ENCODE results near the gene LRRC36. TPM values are rescaled to one million over a fixed set of nuclear protein-coding genes. Genes with fewer than 3 reads are reported as not detected.

LRRC36 gene
- total RNA-seq, 2 experiments from 2014 or later = not detected

DNA sequence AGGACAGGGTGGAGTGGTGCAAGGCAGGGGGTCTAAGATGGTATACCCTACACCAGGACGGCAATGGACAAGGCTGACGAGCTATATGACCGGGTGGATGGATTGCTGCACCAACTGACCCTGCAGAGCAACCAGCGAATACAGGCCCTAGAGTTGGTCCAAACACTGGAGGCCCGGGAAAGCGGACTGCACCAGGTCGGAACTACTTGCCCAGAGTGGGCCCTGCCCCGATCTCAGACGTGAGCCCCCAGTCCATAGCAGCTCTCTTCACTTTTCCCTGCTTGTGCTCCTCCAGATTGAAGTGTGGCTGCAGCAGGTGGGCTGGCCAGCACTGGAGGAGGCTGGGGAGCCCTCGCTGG lies 44.2 kb upstream of the LRRC36 start:
- CTCF ChIA-PET = interaction anchor here (0.5 to 1.8 kb wide), 2 partner anchors 95 to 117 kb away, joined by 4 to 5 read pairs; no protein-coding TSS in a partner anchor
- peaks cover 2% of the 10 kb centered on the region for H3K36me3 Mint-ChIP-seq (ENCODE audit: low read depth)
- POLR2A ChIA-PET = interaction anchor here (1.1 kb wide), 1 partner anchor 11 kb away, joined by 4 read pairs; no protein-coding TSS in a partner anchor

GRCh38 chr16:67283039-67283825 lies 43.4 kb upstream of the LRRC36 start:
- Mint-ChIP-seq H3K4me1 (ENCODE audit: low read depth) (peaks cover 5% of the 10 kb centered on the region), H3K27me3 (ENCODE audit: low read depth) (no peaks in the 10 kb centered on the region), H3K27ac (no peak overlapping the region), H3K4me3 (no peak overlapping the region), H3K9me3 (ENCODE audit: insufficient read depth) (no peaks in the 10 kb centered on the region), H3K36me3 (ENCODE audit: low read depth) (peaks cover 2% of the 10 kb centered on the region)
- CTCF ChIA-PET = no interaction called here
- POLR2A ChIA-PET = interaction anchor here (0.6 kb wide), 1 partner anchor 37 kb away, joined by 3 read pairs; no protein-coding TSS in a partner anchor
- no peak for DNase-seq
- no peak for ATAC-seq

More for the DNA sequence above, 44.2 kb upstream of the LRRC36 start:
- no peaks in the 10 kb centered on the region for H3K27me3 Mint-ChIP-seq (ENCODE audit: low read depth)
- H3K4me1 Mint-ChIP-seq (ENCODE audit: low read depth) = peaks cover 10% of the 10 kb centered on the region
- no peaks in the 10 kb centered on the region for H3K9me3 Mint-ChIP-seq (ENCODE audit: insufficient read depth)
- ATAC-seq (no peak), DNase-seq (no peak)
- no peak overlapping the region for H3K27ac Mint-ChIP-seq
- H3K4me3 Mint-ChIP-seq = no peak overlapping the region

DNA sequence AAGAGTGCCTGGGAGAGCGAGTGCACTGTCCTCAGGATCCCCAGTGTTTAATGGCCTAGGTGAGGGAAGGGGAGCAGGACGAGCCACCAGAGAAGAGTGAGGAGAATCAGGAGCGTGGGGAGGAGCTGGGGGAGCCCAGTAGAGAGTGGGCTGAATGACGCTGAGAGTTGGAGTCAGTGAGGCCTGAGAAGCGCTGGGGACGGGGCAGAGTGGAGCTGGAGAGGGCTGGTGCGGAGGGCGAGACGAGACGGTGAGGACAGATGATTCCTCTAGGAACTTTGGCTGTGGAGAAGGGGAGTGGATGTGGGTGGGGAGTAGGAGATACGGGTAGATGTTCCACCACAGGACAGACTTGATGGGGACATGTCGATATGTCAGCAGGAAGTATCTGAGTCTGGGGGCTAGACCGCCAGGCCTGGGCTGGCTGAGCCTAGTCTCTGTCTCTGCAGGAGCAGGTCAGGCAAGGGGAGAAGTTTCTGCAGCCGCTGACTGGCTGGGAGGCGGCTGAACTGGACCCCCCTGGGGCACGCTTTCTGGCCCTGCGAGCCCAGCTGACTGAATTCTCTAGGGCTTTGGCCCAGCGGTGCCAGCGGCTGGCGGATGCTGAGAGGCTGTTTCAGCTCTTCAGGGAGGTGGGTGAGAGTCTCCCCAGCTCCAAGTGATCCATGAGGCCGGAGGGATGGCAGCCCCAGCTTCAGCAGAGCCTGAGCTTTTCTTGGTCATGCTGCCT lies 42.6 kb upstream of the LRRC36 start:
- H3K27ac Mint-ChIP-seq = no peak overlapping the region
- H3K4me1 Mint-ChIP-seq (ENCODE audit: low read depth) = peaks cover 2% of the 10 kb centered on the region
- no peak overlapping the region for H3K4me3 Mint-ChIP-seq
- POLR2A ChIA-PET = interaction anchor here (0.6 kb wide), 1 partner anchor 37 kb away, joined by 3 read pairs; no protein-coding TSS in a partner anchor
- no peak for DNase-seq
- H3K36me3 Mint-ChIP-seq (ENCODE audit: low read depth) = peaks cover 2% of the 10 kb centered on the region
- no peaks in the 10 kb centered on the region for H3K27me3 Mint-ChIP-seq (ENCODE audit: low read depth)
- no peak for ATAC-seq
- no peaks in the 10 kb centered on the region for H3K9me3 Mint-ChIP-seq (ENCODE audit: insufficient read depth)
- CTCF ChIA-PET = interaction anchor here (1.1 to 1.7 kb wide), 3 partner anchors 28 to 164 kb away, joined by 3 to 5 read pairs (median 4); no protein-coding TSS in a partner anchor

- no peak for ATAC-seq
- Mint-ChIP-seq H3K4me1 (ENCODE audit: low read depth) (peaks cover 7% of the 10 kb centered on the region), H3K36me3 (ENCODE audit: low read depth) (peaks cover 2% of the 10 kb centered on the region), H3K27ac (no peak overlapping the region), H3K4me3 (no peak overlapping the region), H3K27me3 (ENCODE audit: low read depth) (no peaks in the 10 kb centered on the region), H3K9me3 (ENCODE audit: insufficient read depth) (no peaks in the 10 kb centered on the region)
- ChIA-PET CTCF (interaction anchor here (0.5 to 1.7 kb wide), 6 partner anchors 27 to 532 kb away, joined by 3 to 5 read pairs (median 4); no protein-coding TSS in a partner anchor), POLR2A (interaction anchor here (0.8 kb wide), 1 partner anchor 21 kb away, joined by 3 read pairs; no protein-coding TSS in a partner anchor)
- DNase-seq = no peak
Measured at GRCh38 chr16:67284699-67285646, 41.6 kb upstream of the LRRC36 start.

DNA sequence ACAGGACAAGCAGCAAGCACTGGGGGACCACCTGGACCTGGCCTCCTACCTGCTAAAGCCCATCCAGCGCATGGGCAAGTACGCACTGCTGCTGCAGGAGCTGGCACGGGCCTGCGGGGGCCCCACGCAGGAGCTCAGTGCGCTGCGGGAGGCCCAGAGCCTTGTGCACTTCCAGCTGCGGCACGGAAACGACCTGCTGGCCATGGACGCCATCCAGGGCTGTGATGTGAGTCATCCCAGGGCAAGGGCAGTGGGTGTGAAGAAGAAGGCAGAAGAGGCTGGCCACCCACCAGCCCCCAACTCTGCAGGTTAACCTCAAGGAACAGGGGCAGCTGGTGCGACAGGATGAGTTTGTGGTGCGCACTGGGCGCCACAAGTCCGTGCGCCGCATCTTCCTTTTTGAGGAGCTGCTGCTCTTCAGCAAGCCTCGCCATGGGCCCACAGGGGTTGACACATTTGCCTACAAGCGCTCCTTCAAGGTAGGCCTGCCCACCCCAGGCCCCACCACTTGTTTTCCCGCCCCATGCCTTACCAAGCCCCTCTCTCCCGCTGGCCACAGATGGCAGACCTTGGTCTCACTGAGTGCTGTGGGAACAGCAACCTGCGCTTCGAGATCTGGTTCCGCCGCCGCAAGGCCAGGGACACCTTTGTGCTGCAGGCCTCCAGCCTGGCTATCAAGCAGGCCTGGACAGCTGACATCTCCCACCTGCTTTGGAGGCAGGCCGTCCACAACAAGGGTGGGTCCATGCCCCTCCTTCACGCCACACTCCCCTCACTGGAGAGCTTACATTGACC lies 40.0 kb upstream of the LRRC36 start:
- Mint-ChIP-seq H3K9me3 (ENCODE audit: insufficient read depth) (no peaks in the 10 kb centered on the region), H3K27me3 (ENCODE audit: low read depth) (no peaks in the 10 kb centered on the region), H3K4me3 (no peak overlapping the region), H3K27ac (no peak overlapping the region), H3K36me3 (ENCODE audit: low read depth) (peaks cover 2% of the 10 kb centered on the region), H3K4me1 (ENCODE audit: low read depth) (peaks cover 14% of the 10 kb centered on the region)
- ATAC-seq (no peak), DNase-seq (no peak)
- CTCF ChIA-PET = no interaction called here
- POLR2A ChIA-PET = no interaction called here

- H3K36me3 Mint-ChIP-seq (ENCODE audit: low read depth) = peaks cover 2% of the 10 kb centered on the region
- no peaks in the 10 kb centered on the region for H3K27me3 Mint-ChIP-seq (ENCODE audit: low read depth)
- no peak overlapping the region for H3K27ac Mint-ChIP-seq
- ChIA-PET CTCF (interaction anchor here (1.3 to 1.4 kb wide), 2 partner anchors 10 to 112 kb away, joined by 3 to 5 read pairs; no protein-coding TSS in a partner anchor), POLR2A (interaction anchor here (1.6 kb wide), 1 partner anchor 10 kb away, joined by 5 read pairs; no protein-coding TSS in a partner anchor)
- H3K9me3 Mint-ChIP-seq (ENCODE audit: insufficient read depth) = no peaks in the 10 kb centered on the region
- ATAC-seq = no peak
- H3K4me1 Mint-ChIP-seq (ENCODE audit: low read depth) = peaks cover 14% of the 10 kb centered on the region
- no peak for DNase-seq
- no peak overlapping the region for H3K4me3 Mint-ChIP-seq
Measured at GRCh38 chr16:67287960-67288359, 38.7 kb upstream of the LRRC36 start.

DNA sequence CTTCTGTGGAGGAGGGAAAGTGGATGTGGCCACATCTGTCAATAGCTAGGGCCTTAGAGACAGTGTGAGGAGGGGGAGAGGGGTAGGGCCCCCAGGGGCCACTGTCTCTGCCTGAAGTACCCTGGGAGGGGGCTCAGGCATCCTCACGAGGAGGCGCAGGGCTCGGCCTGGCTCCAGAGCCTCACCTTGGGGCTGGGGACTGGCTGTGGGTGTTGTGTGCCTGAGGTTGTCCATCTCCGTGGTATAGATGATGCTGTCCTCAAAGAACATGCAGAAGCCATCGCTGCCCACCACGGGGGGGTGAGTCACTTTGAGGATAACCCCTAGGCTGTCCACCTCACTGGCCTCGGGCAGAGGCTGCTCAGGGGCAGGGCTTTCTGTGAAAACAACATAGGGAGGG lies 35.2 kb upstream of the LRRC36 start:
- ATAC-seq (no peak), DNase-seq (no peak)
- H3K9me3 Mint-ChIP-seq (ENCODE audit: insufficient read depth) = no peaks in the 10 kb centered on the region
- no peak overlapping the region for H3K27ac Mint-ChIP-seq
- H3K4me1 Mint-ChIP-seq (ENCODE audit: low read depth) = peaks cover 14% of the 10 kb centered on the region
- peaks cover 2% of the 10 kb centered on the region for H3K27me3 Mint-ChIP-seq (ENCODE audit: low read depth)
- ChIA-PET POLR2A (interaction anchor here (0.6 kb wide), 1 partner anchor 45 kb away, joined by 3 read pairs; no protein-coding TSS in a partner anchor), CTCF (interaction anchor here (1.0 kb wide), 1 partner anchor 58 kb away, joined by 3 read pairs; no protein-coding TSS in a partner anchor)
- H3K4me3 Mint-ChIP-seq = no peak overlapping the region
- no peaks in the 10 kb centered on the region for H3K36me3 Mint-ChIP-seq (ENCODE audit: low read depth)

- H3K4me1 Mint-ChIP-seq (ENCODE audit: low read depth) = peaks cover 14% of the 10 kb centered on the region
- H3K27me3 Mint-ChIP-seq (ENCODE audit: low read depth) = peaks cover 6% of the 10 kb centered on the region
- ChIA-PET POLR2A (no interaction called here), CTCF (interaction anchor here (2.8 kb wide), 1 partner anchor 33 kb away, joined by 6 read pairs; the partner anchor contains the start of genes KCTD19 and LRRC36)
- H3K4me3 Mint-ChIP-seq = no peak overlapping the region
- no peaks in the 10 kb centered on the region for H3K9me3 Mint-ChIP-seq (ENCODE audit: insufficient read depth)
- H3K27ac Mint-ChIP-seq = no peak overlapping the region
- ATAC-seq (no peak), DNase-seq (no peak)
- no peaks in the 10 kb centered on the region for H3K36me3 Mint-ChIP-seq (ENCODE audit: low read depth)
Measured at GRCh38 chr16:67294171-67294757, 32.4 kb upstream of the LRRC36 start.

GRCh38 chr16:67294938-67295361 lies 31.7 kb upstream of the LRRC36 start:
- Mint-ChIP-seq H3K4me1 (ENCODE audit: low read depth) (peaks cover 7% of the 10 kb centered on the region), H3K9me3 (ENCODE audit: insufficient read depth) (no peaks in the 10 kb centered on the region), H3K4me3 (no peak overlapping the region), H3K27ac (no peak overlapping the region), H3K27me3 (ENCODE audit: low read depth) (peaks cover 6% of the 10 kb centered on the region), H3K36me3 (ENCODE audit: low read depth) (no peaks in the 10 kb centered on the region)
- POLR2A ChIA-PET = no interaction called here
- no peak for DNase-seq
- no peak for ATAC-seq
- CTCF ChIA-PET = interaction anchor here (2.8 kb wide), 1 partner anchor 32 kb away, joined by 6 read pairs; the partner anchor contains the start of genes KCTD19 and LRRC36

DNA sequence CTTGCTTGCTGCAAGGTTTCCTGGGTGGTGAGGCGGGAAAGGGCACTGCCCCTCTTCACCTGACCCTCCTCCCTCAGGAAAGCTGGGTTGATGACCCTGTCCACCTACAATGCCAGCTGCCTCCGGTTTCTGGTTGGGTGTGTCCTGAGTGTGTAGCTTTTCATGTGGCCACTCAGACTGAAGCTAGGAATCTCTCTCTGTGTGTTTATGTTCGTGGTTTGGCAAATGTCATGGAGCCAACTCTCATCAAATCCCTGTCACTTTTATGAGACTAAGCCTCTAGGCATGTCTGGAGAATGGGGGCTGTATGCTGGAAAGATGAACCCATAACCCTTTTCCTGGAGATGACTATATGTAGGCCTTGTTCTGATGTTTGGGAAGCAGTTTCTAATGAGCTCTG lies 30.2 kb upstream of the LRRC36 start:
- H3K36me3 Mint-ChIP-seq (ENCODE audit: low read depth) = no peaks in the 10 kb centered on the region
- ATAC-seq (no peak), DNase-seq (no peak)
- H3K9me3 Mint-ChIP-seq (ENCODE audit: insufficient read depth) = no peaks in the 10 kb centered on the region
- H3K27me3 Mint-ChIP-seq (ENCODE audit: low read depth) = peaks cover 6% of the 10 kb centered on the region
- CTCF ChIA-PET = interaction anchor here (0.9 to 2.5 kb wide), 2 partner anchors 17 to 103 kb away, joined by 3 to 7 read pairs; partner anchors contain the start of gene PLEKHG4
- POLR2A ChIA-PET = no interaction called here
- H3K27ac Mint-ChIP-seq = no peak overlapping the region
- H3K4me3 Mint-ChIP-seq = no peak overlapping the region
- H3K4me1 Mint-ChIP-seq (ENCODE audit: low read depth) = no peaks in the 10 kb centered on the region
